Measurements from ENCODE around the gene RNF114.
"Not testable (repeated sequence)": the region's sequence is repeated elsewhere in the genome, so short reads cannot be mapped to it uniquely, and the experiment has no call there.

The RNF114 gene

GRCh38 chr20:49928411-49929141 is 7.6 kb upstream of the RNF114 start:
- DNase-seq (ENCODE audit: low read depth), result peak; percentile 76

- no peak for DNase-seq (ENCODE audit: low read depth)
Measured at GRCh38 chr20:49929142-49929494, 7.1 kb upstream of the RNF114 start.

GRCh38 chr20:49935746-49936152 is 448 bp upstream of the RNF114 start:
- no peak for DNase-seq (ENCODE audit: low read depth)

GRCh38 chr20:49937027-49937929 is 1.1 kb downstream of the RNF114 start:
- no peak for DNase-seq (ENCODE audit: low read depth)

- peak; percentile 43 for DNase-seq (ENCODE audit: low read depth)
Measured at GRCh38 chr20:49938173-49939163, 2.3 kb downstream of the RNF114 start.

GRCh38 chr20:49941456-49941855 is 5.3 kb downstream of the RNF114 start:
- no peak for DNase-seq (ENCODE audit: low read depth)

GRCh38 chr20:49942303-49942702 is 6.1 kb downstream of the RNF114 start:
- DNase-seq (ENCODE audit: low read depth), result no peak

- DNase-seq (ENCODE audit: low read depth), result no peak
Measured at GRCh38 chr20:49942942-49943341, 6.7 kb downstream of the RNF114 start.

GRCh38 chr20:49945306-49945700 is 9.1 kb downstream of the RNF114 start:
- DNase-seq (ENCODE audit: low read depth), result no peak

- no peak for DNase-seq (ENCODE audit: low read depth)
Measured at GRCh38 chr20:49945701-49946477, 9.7 kb downstream of the RNF114 start.

GRCh38 chr20:49948178-49948577 is 12.0 kb downstream of the RNF114 start:
- DNase-seq (ENCODE audit: low read depth), result no peak

GRCh38 chr20:49948809-49949507 is 12.8 kb downstream of the RNF114 start:
- peak; percentile 92 for DNase-seq (ENCODE audit: low read depth)

GRCh38 chr20:49951151-49951550 is 15.0 kb downstream of the RNF114 start:
- DNase-seq (ENCODE audit: low read depth), result peak; percentile 43

GRCh38 chr20:49955167-49955566 is 19.0 kb downstream of the RNF114 start:
- DNase-seq (ENCODE audit: low read depth), result no peak

GRCh38 chr20:49955830-49956396 is 19.7 kb downstream of the RNF114 start:
- not testable (repeated sequence) for DNase-seq (ENCODE audit: low read depth)

- DNase-seq (ENCODE audit: low read depth), result no peak
Measured at GRCh38 chr20:49956689-49957088, 20.5 kb downstream of the RNF114 start.

- not testable (repeated sequence) for DNase-seq (ENCODE audit: low read depth)
Measured at GRCh38 chr20:49957089-49957938, 21.1 kb downstream of the RNF114 start.

- DNase-seq (ENCODE audit: low read depth), result no peak
Measured at GRCh38 chr20:49961413-49961812, 25.2 kb downstream of the RNF114 start.
